Stimulated activated CD8-positive, alpha-beta memory T cell treated with anti-CD3 and anti-CD28 coated beads, Interleukin-12 subunit alpha, Interleukin-12 subunit beta, amount 100 ng/mL, for 24 hours (primary cell): ENCODE results near the gene RFX2.

Experiments used
- DNase-seq: peaks from one replicate; pipeline ENCODE4 v3.0.0-alpha.2; 2020; ENCODE audit errors: extremely low read depth

RFX2 gene

DNA sequence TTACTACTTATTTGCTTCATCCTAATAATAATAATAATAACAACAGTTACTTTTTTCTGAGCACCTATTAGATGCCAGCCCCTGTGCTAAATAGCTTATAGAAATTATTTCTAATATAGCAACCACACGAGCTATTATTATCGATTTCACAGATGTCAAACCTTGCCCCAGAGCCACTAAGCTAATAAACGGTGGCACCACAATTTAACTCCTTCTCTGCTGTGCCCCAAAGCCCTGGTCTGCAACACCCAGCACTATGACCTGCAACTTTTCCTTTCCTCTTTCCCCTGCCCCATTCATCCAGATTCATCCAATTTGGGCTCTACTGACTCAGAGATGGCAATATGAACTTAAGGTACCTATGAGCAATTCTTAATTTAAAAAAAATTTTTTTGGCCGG lies 6.4 kb downstream of the RFX2 start:
- no peak for DNase-seq

DNA sequence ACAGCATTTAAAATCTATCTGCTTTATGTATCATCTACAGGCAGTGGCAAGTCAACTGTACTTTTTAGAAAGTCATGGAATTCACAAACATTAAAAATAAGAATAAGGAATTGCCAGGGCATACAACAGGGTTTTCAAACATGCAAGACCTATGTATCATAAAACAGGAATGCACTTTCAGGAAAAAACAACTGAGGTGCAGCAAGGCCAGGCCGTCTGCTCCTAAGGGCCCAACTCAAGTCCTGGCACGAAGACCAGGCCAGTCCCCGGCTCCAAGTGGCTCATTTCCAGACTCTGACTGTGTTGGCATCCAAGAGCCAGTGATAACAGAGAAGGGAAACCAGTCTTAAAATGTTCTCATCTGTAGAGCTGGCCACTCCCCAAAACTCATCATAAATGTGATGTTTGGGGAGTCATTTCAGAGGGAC lies 7.1 kb downstream of the RFX2 start:
- DNase-seq = no peak

DNA sequence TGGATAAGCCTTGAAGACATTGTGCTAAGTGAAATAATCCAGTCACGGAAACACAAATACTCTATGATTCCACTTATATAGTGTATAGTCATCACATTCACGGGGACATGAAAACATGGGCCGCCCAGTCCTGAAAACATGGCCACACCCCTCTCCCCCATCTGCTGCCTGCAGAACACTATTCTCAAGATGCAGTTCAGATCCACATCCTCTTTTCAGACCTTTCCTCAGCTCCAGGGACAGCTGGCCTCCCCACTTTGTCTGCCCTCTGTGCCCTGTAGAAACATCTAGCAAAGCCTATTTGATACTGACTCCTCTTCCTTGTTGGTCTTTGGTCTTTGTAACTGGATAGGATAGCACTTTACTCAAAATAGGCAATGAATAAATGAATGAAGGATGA lies 8.3 kb downstream of the RFX2 start:
- no peak for DNase-seq

DNA sequence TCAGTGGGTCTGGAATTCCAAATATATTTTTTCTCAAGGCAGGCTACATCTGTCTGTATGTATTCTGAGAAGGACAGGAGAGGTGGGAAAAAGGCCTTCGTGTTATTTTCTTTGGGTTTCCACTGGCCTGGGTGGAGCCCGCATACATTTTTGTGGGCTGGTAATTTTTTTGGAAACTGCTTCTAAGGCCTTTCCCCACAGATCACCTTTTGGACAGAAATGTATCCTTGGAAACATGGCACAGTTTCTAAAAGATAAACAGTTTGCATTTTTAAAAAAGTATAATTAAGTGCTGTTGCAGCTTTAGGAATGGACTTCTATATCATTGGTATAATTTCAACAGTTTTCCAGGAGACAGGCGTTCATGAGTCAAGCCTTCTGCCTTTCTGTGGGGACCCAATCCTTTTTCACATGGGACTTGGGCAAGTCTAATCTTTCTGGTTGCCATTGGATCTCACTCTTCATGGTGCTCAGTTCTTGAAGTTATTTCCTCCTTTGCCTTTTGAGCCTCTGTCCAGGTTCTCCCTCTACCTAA lies 8.9 kb downstream of the RFX2 start:
- no peak for DNase-seq

DNA sequence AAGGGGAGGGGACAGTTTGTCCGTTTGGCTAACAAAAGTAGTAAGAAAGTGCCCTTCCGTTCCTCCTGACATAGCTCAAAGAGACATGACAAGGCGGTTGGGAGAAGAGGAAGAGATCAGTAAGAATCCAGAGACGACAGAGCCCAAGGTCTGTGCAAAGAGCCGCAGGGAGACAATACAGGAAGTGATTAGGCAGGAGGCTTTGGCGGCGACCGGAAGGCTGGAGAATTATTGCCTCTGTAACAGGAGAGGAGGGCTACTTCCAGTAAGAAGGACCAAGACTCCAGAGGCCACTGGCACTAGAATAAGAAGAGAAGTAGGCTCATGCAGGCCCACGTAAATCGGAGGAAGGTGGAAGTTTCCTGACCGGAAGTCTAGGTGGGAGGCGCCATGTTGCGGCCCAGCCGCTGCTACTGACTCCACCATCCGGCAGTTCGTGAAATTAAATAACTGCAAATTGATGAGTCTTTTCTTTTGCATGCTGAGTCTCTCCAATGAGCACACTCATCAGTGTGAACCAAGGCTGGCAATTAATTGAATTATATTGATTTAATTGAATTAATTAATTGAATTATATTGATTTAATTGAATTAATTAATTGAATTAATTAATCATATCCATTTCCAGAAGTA lies 9.9 kb downstream of the RFX2 start:
- no peak for DNase-seq

DNA sequence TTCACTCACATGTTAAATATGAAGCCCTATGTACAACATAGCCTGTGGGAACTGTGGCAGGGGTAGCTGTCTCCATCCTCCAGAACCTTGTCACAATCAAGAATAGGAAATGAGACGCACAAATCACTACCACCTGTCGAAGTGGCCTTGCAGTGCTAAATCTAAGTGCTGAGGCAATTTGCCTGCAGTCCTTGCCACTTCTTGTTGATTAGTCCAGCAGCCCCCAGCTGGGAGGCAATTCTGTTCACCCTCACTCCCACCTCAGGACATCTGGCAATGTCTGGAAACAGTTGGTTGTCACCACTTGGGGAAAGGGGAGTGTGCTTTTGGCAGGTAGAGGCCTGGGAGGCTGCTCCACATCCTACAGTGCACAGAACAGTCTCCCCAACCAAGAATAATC lies 10.7 kb downstream of the RFX2 start:
- no peak for DNase-seq

DNA sequence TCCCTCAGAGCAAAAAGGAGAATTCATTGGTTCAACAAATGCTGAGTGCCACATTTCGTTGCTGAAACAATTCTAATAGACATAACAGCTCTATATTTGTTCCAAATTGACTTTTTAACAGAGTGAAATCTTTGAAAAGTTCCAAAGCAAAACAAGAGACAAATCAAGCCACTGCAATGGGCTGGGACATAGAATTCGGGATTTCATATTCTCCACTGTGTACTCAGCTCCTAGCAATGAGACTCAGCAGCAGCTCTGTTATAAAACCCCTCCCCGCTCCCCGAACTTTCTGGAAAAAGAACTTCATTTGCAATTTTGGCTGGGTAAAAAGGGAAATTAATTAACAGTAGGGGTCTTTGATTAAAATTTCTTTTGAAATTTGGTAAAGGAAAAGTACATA lies 11.3 kb downstream of the RFX2 start:
- DNase-seq = no peak

DNA sequence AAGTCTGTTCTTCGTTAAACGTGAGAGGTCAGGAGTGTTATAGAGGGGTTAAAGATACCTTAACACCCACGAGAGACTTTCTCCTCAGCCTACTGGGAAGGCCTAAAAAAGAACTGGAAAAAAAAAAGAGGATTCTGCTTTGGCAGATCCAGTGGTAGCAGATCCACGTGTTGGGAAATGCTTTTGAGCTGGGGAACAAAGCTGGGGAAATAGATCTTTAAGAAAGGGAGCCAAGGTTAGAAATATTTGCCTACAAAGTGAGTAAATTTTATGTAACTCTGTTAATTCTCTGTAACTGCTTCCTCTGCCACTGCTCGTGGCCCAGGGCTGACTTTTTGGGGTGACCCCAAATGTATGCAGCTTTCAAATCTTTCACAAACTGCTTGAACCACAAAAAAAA lies 11.7 kb downstream of the RFX2 start:
- no peak for DNase-seq

DNA sequence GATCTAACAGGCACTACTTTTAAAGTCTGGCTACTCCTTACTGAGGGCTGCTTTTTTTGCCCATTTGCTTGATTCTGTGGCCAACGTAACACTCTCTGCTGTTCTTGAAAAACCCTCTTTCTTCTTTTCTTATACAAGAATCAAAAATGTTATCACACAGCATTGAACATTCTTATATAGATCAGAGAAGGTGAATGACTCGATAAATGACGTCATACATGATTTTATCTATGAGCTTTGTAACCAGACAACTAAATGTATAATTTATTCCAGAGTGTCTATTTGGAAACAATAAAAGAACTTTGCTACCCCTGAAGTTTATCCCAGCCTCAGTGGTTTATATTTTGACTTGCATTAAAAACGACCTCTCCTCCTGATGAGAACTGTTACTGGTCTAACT lies 12.4 kb downstream of the RFX2 start:
- DNase-seq = no peak

DNA sequence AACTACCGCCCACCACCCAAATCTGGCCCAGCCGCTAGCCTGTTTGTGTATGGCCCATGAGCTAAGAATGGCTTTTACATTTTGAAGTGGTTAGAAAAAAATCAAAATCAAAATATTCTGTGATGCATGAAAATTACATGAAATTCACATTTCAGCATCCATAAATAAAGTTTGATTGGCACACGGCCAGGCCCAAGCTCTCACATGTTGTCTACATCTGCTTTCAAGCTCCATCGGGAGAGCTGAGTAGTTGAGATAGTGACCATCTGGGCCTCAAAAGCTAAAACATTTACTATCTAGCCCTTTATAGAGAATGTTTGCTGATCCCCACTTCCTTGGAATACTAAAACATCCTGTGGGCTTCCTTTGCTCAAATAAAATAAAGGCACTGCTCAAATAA lies 14.5 kb downstream of the RFX2 start:
- no peak for DNase-seq

DNA sequence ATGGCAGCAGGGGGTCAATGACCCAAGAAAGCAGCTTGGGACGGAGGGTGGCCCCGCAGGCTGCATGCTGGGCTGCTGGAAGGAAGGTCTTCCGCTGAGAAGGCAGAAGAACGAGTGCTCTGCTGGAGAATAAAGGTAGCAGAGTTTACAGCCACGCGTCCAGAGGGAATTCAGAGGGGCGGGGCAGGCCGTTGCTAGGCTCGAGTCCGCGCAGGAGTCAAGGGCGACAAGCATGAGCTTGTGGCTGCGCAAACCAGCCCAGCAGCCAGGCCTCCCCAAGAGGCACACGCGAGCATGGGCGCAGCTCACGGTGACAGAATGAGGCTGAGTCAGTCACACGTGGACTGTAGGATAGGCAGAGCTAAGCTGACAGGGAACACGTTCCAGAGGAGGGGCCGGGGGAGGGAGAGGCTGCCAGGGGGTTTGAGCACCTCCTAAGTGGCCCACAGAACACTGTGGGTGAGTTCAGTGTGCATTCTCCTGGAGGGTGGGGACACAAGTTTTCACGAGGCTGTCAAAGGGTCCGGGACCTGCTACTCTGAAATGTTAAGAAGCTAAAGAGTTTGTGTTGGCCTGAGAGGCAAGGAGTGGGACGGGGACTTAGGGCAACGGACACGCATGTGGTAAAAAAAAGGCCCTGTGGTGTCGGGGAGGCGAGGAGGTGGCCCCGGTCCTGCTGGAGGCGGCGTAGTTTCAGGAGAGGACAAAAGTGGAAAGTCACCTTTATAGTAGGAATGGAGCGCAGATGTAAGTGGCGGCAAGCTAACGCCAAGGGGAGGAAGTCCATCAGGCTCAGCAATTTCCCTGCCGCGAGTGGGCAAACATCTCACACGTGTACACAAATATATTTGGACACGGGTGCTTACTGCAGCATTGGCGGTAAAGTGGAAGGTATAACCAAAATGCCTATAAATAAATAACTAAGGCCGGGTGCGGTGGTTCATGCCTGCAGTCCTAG lies 17.7 kb downstream of the RFX2 start:
- no peak for DNase-seq

DNA sequence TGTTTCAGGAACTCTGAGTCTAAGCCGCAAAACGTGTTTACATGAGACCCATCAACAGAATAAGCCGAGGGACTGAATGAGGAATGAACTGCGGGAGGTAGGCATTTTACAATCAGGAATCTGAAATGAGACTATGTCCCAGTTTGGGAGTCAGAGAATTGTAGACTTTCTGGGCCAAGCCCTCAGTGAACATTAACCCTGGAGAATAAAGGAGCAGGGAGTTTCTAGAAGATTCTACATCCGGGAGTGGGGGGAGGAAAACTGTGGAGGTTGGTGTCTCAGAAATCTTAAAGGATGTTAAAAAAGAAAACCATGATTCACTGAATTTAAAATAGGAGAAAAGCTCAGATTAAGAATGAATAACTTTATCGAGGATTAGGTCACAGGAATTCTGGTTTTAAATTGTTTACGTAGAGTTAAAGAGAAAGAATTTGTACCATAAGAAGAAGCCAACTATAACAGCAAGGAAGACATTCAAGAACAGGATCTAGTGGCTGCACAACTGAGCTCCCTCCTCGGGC lies 18.5 kb downstream of the RFX2 start:
- no peak for DNase-seq

DNA sequence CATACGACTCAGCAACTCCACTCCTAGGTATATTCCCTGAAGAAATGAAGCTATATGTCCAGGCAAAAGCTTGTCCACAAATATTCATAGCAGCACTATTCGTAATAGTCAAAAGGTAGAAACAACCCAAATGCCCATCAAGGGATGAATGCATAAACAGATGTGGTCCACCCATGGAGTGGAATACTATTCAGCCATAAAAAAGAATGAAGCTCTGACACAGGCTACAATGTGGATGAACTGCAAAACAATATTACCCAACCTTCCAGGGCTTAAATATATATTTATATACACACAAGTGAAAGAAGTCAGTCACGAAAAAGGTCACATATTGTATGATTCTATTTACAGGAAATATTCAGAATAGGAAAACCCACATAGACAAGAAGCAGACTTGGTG lies 19.7 kb downstream of the RFX2 start:
- no peak for DNase-seq

DNA sequence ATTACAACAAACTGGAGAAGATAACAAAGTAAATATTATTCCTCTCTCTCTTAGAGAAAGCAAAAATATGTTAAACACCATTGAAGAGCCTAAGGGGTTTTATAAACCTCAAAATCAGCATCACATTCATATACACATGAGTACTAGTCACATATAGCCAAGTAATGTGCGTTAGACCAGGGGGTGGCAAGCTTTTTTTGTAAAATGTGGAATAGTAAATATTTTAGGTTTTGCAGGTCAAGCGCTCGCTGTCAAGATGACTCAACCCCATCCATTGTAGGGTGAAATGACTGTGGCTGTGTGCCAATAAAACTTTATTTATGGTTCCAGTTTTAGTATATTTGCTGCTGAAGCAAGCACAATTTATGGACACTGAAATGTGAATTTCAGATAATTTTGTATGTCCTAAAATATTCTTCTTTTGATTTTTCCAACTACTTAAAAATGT lies 21.7 kb downstream of the RFX2 start:
- DNase-seq = no peak

DNA sequence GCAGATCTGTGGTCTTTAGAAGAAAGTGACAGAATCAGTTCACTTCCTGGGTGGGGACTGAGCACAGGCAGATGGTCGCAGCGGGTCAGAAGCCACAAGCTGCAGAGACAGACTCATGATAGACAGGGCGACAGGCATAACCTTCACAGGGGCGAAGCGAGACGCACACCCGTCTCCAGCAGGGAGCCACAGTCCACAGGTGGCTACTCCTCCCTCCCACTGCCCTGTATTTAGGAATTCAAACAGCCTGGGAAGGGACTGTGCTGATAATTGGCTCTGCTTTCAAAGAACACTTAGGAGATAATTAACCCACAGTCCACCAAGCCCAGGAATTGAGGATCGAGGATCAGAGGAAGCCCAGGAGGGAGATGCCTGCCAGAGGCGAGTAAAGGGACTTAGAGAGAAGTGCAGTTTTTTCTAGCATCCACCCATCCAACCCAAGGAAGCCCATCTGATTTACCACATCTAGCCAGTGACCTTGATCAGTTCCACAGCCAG lies 23.2 kb downstream of the RFX2 start:
- DNase-seq = no peak

DNA sequence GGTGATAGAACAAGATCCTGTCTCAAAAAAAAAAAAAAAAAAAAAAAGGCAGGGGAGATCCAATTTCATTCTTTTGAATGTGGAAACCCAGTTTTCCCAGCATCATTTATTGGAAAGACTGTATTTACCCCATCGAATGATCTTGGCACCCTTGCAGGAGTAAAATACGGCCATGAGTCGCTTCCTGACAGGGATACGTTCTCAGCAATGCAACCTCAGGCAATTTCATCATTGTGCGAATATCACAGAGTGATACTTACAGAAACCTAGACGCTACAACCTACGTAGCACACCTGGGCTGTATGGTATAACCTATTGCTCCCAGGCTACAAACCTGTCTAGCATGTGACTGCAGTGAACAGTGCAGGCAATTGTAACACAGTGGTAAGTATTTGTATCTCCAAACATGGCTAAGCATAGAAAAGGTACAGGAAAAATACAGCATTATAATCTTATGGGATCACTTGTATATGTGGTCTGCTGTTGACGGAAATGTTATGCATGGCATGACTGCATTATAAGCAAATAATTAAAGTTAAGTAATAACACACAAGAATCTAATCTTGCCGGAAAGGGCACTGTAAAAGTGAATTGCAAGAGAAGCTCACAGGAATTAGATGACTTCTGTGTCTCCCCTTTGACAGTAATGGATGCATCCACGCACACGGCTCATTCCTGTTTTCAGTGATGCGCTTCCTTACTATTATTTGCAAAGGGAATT lies 24.1 kb downstream of the RFX2 start:
- DNase-seq = no peak

DNA sequence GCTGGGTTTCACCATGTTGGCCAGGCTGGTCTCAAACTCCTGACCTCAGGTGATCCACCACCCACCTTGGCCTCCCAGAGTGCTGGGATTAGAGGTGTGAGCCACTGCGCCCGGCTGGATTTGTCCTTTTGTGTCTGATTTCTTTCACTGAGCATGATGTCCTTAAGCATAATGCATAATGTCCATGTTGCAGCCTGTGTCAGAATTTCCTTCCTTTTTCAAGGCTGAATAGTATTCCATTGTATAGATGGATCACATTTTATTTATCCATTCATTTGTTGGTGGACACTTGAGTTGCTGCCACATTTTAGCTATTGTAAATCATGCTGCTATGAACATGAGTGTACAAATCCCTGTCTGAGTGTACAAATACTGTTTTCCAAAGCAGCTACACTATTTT lies 25.5 kb downstream of the RFX2 start:
- DNase-seq = no peak

DNA sequence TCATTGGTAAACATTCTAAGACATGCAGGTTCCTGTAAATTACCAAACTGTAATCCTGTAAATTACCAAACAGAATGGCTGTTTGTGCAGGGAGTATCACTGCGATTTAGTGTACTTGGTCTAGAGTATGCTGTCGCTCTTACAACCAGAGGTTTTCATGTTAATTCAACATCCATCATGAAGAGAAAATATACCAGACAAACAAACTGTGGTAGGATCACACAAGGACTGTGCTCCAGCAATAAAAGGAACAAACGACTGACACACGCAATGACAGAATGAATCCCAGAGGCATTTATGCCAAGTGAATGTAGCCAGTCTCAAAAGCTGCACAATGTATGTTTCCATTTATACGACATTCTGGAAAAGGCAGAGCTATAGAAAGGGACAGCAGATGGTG lies 31.2 kb downstream of the RFX2 start:
- DNase-seq = no peak

DNA sequence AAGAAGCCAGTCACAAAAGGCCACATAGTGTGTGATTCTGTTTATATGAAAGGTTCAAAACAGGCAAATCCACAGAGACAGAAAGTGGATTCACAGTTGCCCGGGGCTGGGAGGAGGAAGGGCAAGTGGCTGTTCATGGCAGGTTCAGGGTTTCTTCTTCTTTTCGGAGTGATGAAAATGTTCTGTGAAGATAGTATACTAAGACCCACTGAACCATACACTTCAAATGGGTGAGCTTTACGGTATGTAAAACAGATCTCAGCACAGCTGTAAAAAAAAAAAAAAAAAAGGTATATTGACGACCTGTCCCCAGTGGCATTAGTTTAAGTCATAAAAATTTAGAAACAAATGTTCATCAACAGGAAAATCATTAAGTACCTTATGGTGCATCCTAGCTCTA lies 32.2 kb downstream of the RFX2 start:
- DNase-seq = no peak

DNA sequence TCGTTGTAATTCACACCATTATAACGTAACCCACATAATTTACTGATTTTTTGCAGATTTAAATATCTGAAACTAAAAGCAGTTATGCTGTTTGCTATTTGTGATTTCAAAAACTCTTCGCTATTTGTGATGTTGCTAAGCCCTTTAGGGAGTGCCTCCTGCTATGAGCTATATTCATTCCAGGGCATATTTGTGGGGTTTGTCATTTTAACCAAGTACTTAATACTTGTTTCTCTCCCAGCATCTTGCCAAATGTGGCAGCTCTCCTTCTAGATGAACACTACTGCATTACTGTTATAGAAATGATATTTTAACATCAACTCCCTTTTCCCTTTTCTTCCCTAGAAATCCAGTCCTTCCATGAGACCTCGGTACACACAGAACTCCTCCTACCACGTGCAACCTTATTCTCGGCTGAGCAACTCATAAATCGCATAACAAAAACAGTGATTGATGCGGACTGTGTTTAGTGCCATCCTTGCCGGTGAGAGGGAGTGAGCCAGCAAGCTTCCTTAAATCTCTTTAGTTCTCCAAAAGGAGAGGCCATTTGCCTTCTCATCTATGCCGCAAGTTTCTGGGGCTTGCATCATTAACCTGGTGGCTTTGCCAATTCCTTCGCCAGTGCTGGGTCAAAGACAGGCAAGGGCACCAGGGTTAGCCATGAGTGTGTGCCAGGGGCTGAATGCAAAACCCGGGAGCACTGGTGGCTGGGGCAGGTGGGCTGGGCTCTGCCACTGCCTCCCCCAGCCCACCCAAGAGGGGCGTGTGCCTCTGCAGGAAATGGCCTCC lies 33.4 kb downstream of the RFX2 start:
- DNase-seq = no peak

DNA sequence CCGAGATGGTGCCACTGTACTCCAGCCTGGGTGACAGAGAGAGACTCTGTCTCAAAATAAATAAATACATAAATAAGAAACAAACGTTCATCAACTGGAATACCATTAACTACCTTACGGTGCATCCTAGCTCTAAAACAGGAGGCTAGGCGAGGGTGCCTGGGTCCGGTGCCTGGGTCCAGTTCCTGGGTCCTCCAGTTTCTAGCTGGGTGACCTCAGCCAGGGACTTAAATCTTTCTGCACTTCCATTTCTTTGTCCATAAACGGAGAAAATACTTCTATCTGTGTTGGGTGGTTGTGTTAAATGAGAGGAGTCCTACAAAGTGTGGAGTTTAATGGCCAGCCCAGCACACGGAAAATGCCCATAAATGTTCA lies 34.0 kb downstream of the RFX2 start:
- no peak for DNase-seq
